Aorta (tissue), 5 donors: ENCODE measurements around the gene KLHL21. TPM values are rescaled to one million over a fixed set of nuclear protein-coding genes. Genes with fewer than 3 reads are reported as not detected.
A peak's percentile ranks its signal among the peaks of the same experiment; 100 is the strongest.

Experiments
- ATAC-seq: fragments of 200-7000 bp; cut with Tn5 transposase; one replicate; pipeline ENCODE4 v1.9.1; 2022; ENCODE audit warnings: moderate library complexity; ENCODE audit not compliant: low FRiP score
- DNase-seq, 2 donors: peaks; one replicate each; pipeline ENCODE4 v3.0.0-alpha.2; 2020
- H3K27ac ChIP-seq, 2 donors: one replicate each; pipeline ENCODE4 v1.5.1; 2013; ENCODE audit warnings: low read length in 2 of 2, mild to moderate bottlenecking in 2 of 2, moderate library complexity in 2 of 2, control low read depth in 1 of 2, inconsistent platforms in 1 of 2, low read depth in 1 of 2
- H3K27me3 ChIP-seq, 2 donors: one replicate each; pipeline ENCODE4 v1.6.1; 2013; ENCODE audit warnings: control low read depth in 1 of 2, low read length in 1 of 2, mild to moderate bottlenecking in 1 of 2, moderate library complexity in 1 of 2; ENCODE audit not compliant: insufficient read depth in 2 of 2, control insufficient read depth in 1 of 2
- H3K36me3 ChIP-seq, 2 donors: one replicate each; pipeline ENCODE4 v1.6.1; 2013; ENCODE audit warnings: control low read depth in 1 of 2, low read length in 1 of 2, mild to moderate bottlenecking in 1 of 2; ENCODE audit not compliant: insufficient read depth in 2 of 2, control insufficient read depth in 1 of 2
- H3K4me1 ChIP-seq, 2 donors: one replicate each; pipeline ENCODE4 v1.6.1; 2013; ENCODE audit warnings: low read length in 2 of 2, control low read depth in 1 of 2, mild to moderate bottlenecking in 1 of 2, moderate library complexity in 1 of 2; ENCODE audit not compliant: insufficient read depth in 2 of 2, control insufficient read depth in 1 of 2
- H3K4me3 ChIP-seq, 2 donors: one replicate each; pipeline ENCODE4 v1.5.1; 2013; ENCODE audit warnings: low read length in 2 of 2, control low read depth in 1 of 2, mild to moderate bottlenecking in 1 of 2
- H3K9me3 ChIP-seq: one replicate; pipeline ENCODE4 v1.6.1; 2013; ENCODE audit warnings: mild to moderate bottlenecking, low read length; ENCODE audit not compliant: control insufficient read depth
- WGBS, 2 donors: extraction: QIAGEN DNeasy Blood & Tissue Kit; methylation state at CpG; one replicate each; pipeline ENCODE4 v1.1.7; 2013; 5-methylcytosine and 5-hydroxymethylcytosine counted together
- intact Hi-C, 2 donors: fragments of 100-400 bp; cut with DNase I; formaldehyde crosslinking; loops; one replicate each; pipeline versions ENCODE4 v1.14.2 to v1.15.0; 2022
- polyA plus RNA-seq, 2 donors: library from polyadenylated mRNA; stranded (reverse); fragments of 200-250 nt; gene quantifications; one replicate each; pipeline ENCODE4 v1.2.3, GENCODE V29; 2013
- total RNA-seq, 2 donors: library from RNA; stranded (reverse); fragmentation: NEBNext Ultra II Directional; extraction: Animal tissue kit (Norgen Biotek cat#: 25700); gene quantifications; one replicate each; pipeline ENCODE4 v1.2.1, GENCODE V29; 2021
- donor health status: healthy with polysubstance abuse.
- donor health status: Bipolar disorder and iron deficiency.
- donor health status: DM: no; HTN: no; CAD: no.
- donor health status: DM: no; HTN: no; CAD: no.
- donor health status: DM: yes; HTN: yes; CAD: no.

KLHL21 gene
- total and polyA plus RNA-seq, 4 donors = 10.8 to 38.3 (median 37.7) TPM

- Histone ChIP-seq H3K36me3 (peaks cover 0 to 3% of the 10 kb centered on the region in 2 donors), H3K9me3 (no peaks in the 10 kb centered on the region), H3K4me1 (no peaks in the 10 kb centered on the region), H3K27ac (no peak overlapping the region), H3K4me3 (no peak overlapping the region), H3K27me3 (no peaks in the 10 kb centered on the region)
- intact Hi-C loops = no loop called here
- 86 to 89% methylated on average over 4 of the region's 4 CpGs for WGBS, 2 donors
- DNase-seq = no peak
- ATAC-seq = no peak
Observed at GRCh38 chr1:6619045-6619444, 16.4 kb upstream of the KLHL21 start.

GRCh38 chr1:6614929-6615785 is 12.5 kb upstream of the KLHL21 start:
- Histone ChIP-seq H3K27me3 (no peaks in the 10 kb centered on the region), H3K4me1 (no peaks in the 10 kb centered on the region), H3K4me3 (peak overlapping the region; percentile 70 to 97), H3K9me3 (no peaks in the 10 kb centered on the region), H3K27ac (peak overlapping the region in 1 of 2 donors; percentile 46), H3K36me3 (peaks cover 0 to 3% of the 10 kb centered on the region in 2 donors)
- DNase-seq (no peak), ATAC-seq (no peak)
- intact Hi-C loops = no loop called here
- WGBS, 2 donors = 0 to 1% methylated on average over 45 to 82 of the region's 82 CpGs

GRCh38 chr1:6614019-6614928 is 11.6 kb upstream of the KLHL21 start:
- 1% methylated on average over 64 to 117 of the region's 117 CpGs for WGBS, 2 donors
- Histone ChIP-seq H3K27me3 (no peaks in the 10 kb centered on the region), H3K4me1 (no peaks in the 10 kb centered on the region), H3K4me3 (peak overlapping the region; percentile 70 to 97), H3K36me3 (no peaks in the 10 kb centered on the region), H3K27ac (peak overlapping the region; percentile 46 to 62), H3K9me3 (no peaks in the 10 kb centered on the region)
- DNase-seq (peak; percentile 76 to 91), ATAC-seq (peak; percentile 3)
- intact Hi-C loops = no loop called here

GRCh38 chr1:6613361-6614018 is 10.8 kb upstream of the KLHL21 start, which contains the start of gene PHF13:
Gene PHF13 (plus strand): TSS chr1:6613731. CDS start chr1:6614067, 336 bp downstream.
- no peaks in the 10 kb centered on the region for H3K4me1 ChIP-seq
- intact Hi-C loops = loop anchor here in 1 of 2 donors (1.0 kb wide), 1 partner anchor 10 kb away; no protein-coding TSS in a partner anchor
- DNase-seq = peak; percentile 100

GRCh38 chr1:6612641-6613360 is 10.1 kb upstream of the KLHL21 start:
- Histone ChIP-seq H3K36me3 (no peaks in the 10 kb centered on the region), H3K9me3 (no peaks in the 10 kb centered on the region), H3K27ac (peak overlapping the region in 1 of 2 donors; percentile 92), H3K4me1 (no peaks in the 10 kb centered on the region), H3K27me3 (no peaks in the 10 kb centered on the region), H3K4me3 (peak overlapping the region; percentile 67)
- 0 to 1% methylated on average over 61 to 67 of the region's 67 CpGs for WGBS, 2 donors
- ATAC-seq (peak; percentile 81), DNase-seq (peak; percentile 69 to 83)
- intact Hi-C loops = loop anchor here in 1 of 2 donors (1.0 kb wide), 1 partner anchor 10 kb away; no protein-coding TSS in a partner anchor

More at GRCh38 chr1:6613361-6614018, 10.8 kb upstream of the KLHL21 start, which contains the start of gene PHF13:
- peak; percentile 99 for ATAC-seq
- H3K36me3 ChIP-seq = no peaks in the 10 kb centered on the region
- peak within 1 kb of the TSS; percentile 46 to 92 for H3K27ac ChIP-seq
- H3K4me3 ChIP-seq = peak within 1 kb of the TSS; percentile 70 to 97
- no peaks in the 10 kb centered on the region for H3K9me3 ChIP-seq
- WGBS, 2 donors = 0% methylated on average over 41 to 84 of the region's 84 CpGs
- H3K27me3 ChIP-seq = no peaks in the 10 kb centered on the region

GRCh38 chr1:6603915-6604558 is 1.4 kb upstream of the KLHL21 start:
- peak; percentile 90 to 93 for DNase-seq
- peak; percentile 63 for ATAC-seq
- Histone ChIP-seq H3K27ac (peak overlapping the region; percentile 97 to 100), H3K4me1 (no peaks in the 10 kb centered on the region), H3K9me3 (no peaks in the 10 kb centered on the region), H3K4me3 (no peak overlapping the region), H3K27me3 (peaks cover 0 to 2% of the 10 kb centered on the region in 2 donors), H3K36me3 (no peaks in the 10 kb centered on the region)
- intact Hi-C loops = loop anchor here in 1 of 2 donors (1.0 to 10.0 kb wide), 2 partner anchors 9 to 181 kb away; partner anchors contain the start of genes CAMTA1 and PHF13
- 3 to 4% methylated on average over 19 of the region's 19 CpGs for WGBS, 2 donors

- Histone ChIP-seq H3K27me3 (peaks cover 0 to 2% of the 10 kb centered on the region in 2 donors), H3K9me3 (no peaks in the 10 kb centered on the region), H3K36me3 (peaks cover 0 to 2% of the 10 kb centered on the region in 2 donors), H3K27ac (peak overlapping the region; percentile 97 to 100), H3K4me3 (peak overlapping the region; percentile 49 to 60), H3K4me1 (no peaks in the 10 kb centered on the region)
- intact Hi-C loops = loop anchor here in 1 of 2 donors (1.0 to 10.0 kb wide), 2 partner anchors 10 to 181 kb away; partner anchors contain the start of genes CAMTA1 and PHF13
- 0 to 1% methylated on average over 36 of the region's 36 CpGs for WGBS, 2 donors
- DNase-seq (peak; percentile 73 to 86), ATAC-seq (peak; percentile 63)
Observed at GRCh38 chr1:6603238-6603914, 707 bp upstream of the KLHL21 start.
